ENCODE data around the gene FAM124A.

The FAM124A gene

DNA sequence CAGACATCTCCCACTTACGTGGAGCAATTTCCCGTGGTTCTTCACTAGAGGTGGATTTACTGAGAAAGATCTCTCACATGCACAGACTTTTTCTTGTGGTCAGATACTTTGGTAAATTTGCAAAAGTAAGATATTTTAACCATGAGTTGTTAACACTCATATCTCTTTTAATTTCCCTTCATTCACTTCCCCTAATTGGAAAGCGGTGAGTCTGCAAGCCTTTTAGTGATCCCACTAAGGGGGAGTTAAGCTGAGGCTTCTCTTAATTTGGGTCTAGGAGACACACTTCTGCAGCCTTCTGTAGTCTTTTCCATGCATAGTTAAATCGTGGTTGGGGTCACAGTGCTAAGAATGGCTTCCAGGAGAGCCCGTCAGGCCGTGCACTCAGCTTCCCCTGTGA, 86.6 kb downstream of the FAM124A start:
- no peak overlapping the region for H3K27ac Mint-ChIP-seq
- no peak for TF ChIP-seq CTCF (IDR thresholded peaks at IDR 0.05; ENCODE audit: unreplicated experiment in 3 of 3)
- H3K9me3 Mint-ChIP-seq = no peaks in the 10 kb centered on the region
- peaks cover 10% of the 10 kb centered on the region for H3K4me1 Mint-ChIP-seq
- H3K4me3 Mint-ChIP-seq = no peak overlapping the region
- H3K27me3 Mint-ChIP-seq (ENCODE audit: low read depth) = no peaks in the 10 kb centered on the region
- no peaks in the 10 kb centered on the region for H3K36me3 Mint-ChIP-seq (ENCODE audit: low read depth)

DNA sequence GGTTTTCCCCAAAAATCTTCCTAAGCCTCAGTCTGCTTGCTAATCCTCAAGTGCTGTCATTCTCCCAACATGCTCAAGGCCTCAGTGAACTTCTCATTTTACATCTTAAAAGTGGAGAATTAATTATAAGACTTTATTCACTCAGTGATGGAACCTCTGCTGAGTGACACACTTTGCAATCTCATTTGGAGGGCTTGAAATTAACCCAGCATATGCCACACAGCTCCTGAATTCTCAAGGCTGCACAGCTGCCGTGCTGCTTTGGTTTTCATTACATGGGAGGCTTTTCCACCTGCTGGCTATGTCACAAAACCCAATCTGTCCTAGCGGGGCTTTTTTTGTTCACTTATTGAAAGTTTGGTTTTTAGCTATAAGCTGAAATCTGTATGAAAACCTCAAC, 89.0 kb downstream of the FAM124A start:
- Mint-ChIP-seq H3K4me1 (peaks cover 25% of the 10 kb centered on the region), H3K27me3 (ENCODE audit: low read depth) (no peaks in the 10 kb centered on the region), H3K9me3 (no peaks in the 10 kb centered on the region), H3K4me3 (no peak overlapping the region), H3K27ac (peak overlapping the region in 2 of 3 experiments; percentile 17 to 37), H3K36me3 (ENCODE audit: low read depth) (no peaks in the 10 kb centered on the region)
- TF ChIP-seq CTCF (IDR thresholded peaks at IDR 0.05; ENCODE audit: unreplicated experiment in 3 of 3) = no peak

- H3K4me1 Mint-ChIP-seq = peaks cover 27% of the 10 kb centered on the region
These were observed 89.8 kb downstream of the FAM124A start for GRCh38 chr13:51311957-51312520.

DNA sequence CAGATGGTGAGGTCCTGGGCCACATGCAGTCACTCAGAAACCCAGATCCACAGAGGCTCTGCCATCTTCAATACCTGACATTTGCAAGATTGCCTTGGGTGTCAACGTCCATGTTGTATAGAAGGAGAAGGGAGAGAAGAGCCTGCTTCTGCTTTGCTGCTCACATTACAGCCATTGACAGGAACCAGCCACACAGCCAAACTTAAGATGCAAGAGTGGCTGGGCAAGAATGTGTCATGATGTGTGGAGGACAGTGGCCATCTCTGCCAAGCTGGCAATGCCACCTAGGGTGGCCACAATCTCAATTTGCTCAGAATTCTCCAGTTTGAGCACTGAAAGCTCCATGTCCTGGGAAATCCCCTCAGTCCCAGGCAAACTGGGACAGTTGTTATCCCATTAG, 91.4 kb downstream of the FAM124A start:
- Mint-ChIP-seq H3K36me3 (ENCODE audit: low read depth) (no peaks in the 10 kb centered on the region), H3K9me3 (no peaks in the 10 kb centered on the region), H3K27ac (no peak overlapping the region), H3K4me3 (no peak overlapping the region), H3K4me1 (peaks cover 27% of the 10 kb centered on the region), H3K27me3 (ENCODE audit: low read depth) (no peaks in the 10 kb centered on the region)
- no peak for TF ChIP-seq CTCF (IDR thresholded peaks at IDR 0.05; ENCODE audit: unreplicated experiment in 3 of 3)

More at GRCh38 chr13:51311957-51312520, 89.8 kb downstream of the FAM124A start:
- Mint-ChIP-seq H3K27ac (no peak overlapping the region), H3K4me3 (no peak overlapping the region), H3K9me3 (no peaks in the 10 kb centered on the region), H3K36me3 (ENCODE audit: low read depth) (no peaks in the 10 kb centered on the region), H3K27me3 (ENCODE audit: low read depth) (no peaks in the 10 kb centered on the region)
- TF ChIP-seq CTCF (IDR thresholded peaks at IDR 0.05; ENCODE audit: unreplicated experiment in 3 of 3) = no peak

DNA sequence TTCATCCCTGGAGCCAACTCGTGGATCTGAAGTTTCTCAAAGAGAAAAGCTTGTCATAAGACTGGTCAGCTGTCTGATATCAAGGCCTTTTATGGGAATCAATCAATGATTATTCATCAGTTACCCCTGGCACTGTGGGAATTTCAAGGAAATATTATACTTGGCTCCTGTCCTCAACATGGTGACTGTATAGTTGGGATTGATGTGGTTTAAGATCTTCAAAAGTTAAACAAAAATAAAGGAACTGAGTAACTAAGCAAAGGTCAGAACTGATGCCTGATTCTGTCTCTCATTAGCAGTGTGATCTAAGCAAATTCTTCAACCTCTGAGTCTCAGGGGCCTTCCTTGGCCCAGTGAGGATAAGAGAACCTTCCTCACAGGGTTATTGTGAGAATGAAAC, 95.1 kb downstream of the FAM124A start:
- Mint-ChIP-seq H3K4me1 (peaks cover 22% of the 10 kb centered on the region), H3K4me3 (no peak overlapping the region), H3K36me3 (ENCODE audit: low read depth) (no peaks in the 10 kb centered on the region), H3K27me3 (ENCODE audit: low read depth) (no peaks in the 10 kb centered on the region), H3K27ac (no peak overlapping the region), H3K9me3 (no peaks in the 10 kb centered on the region)
- no peak for TF ChIP-seq CTCF (IDR thresholded peaks at IDR 0.05; ENCODE audit: unreplicated experiment in 3 of 3)

- no peaks in the 10 kb centered on the region for H3K36me3 Mint-ChIP-seq (ENCODE audit: low read depth)
- H3K27me3 Mint-ChIP-seq (ENCODE audit: low read depth) = no peaks in the 10 kb centered on the region
These were observed 95.8 kb downstream of the FAM124A start for GRCh38 chr13:51318015-51318414.

More at GRCh38 chr13:51318015-51318414, 95.8 kb downstream of the FAM124A start:
- Mint-ChIP-seq H3K4me1 (peaks cover 22% of the 10 kb centered on the region), H3K4me3 (no peak overlapping the region), H3K27ac (no peak overlapping the region), H3K9me3 (no peaks in the 10 kb centered on the region)
- no peak for TF ChIP-seq CTCF (IDR thresholded peaks at IDR 0.05; ENCODE audit: unreplicated experiment in 3 of 3)

Measured in nephron (organoid).